Endodermal cell (in vitro differentiated cells): ENCODE data around the gene SLC5A2. TPM values are rescaled to one million over a fixed set of nuclear protein-coding genes. Genes with fewer than 3 reads are reported as not detected.

Experiments
- DNase-seq: peaks from one replicate; pipeline ENCODE4 v3.0.0-alpha.2; 2017
- H3K27ac ChIP-seq: 2 replicates; pipeline ENCODE4 v1.5.1; 2013; ENCODE audit warnings: mild to moderate bottlenecking, low read depth, low read length, moderate library complexity
- H3K27me3 ChIP-seq: 2 replicates; pipeline ENCODE4 v1.6.1; 2013; ENCODE audit warnings: mild to moderate bottlenecking, low read length, moderate library complexity; ENCODE audit not compliant: insufficient read depth, control insufficient read depth, poor library complexity, severe bottlenecking
- H3K36me3 ChIP-seq: 2 replicates; pipeline ENCODE4 v1.7.0; 2013; ENCODE audit warnings: mild to moderate bottlenecking, low read length, moderate library complexity; ENCODE audit not compliant: control insufficient read depth, insufficient read depth
- H3K4me1 ChIP-seq: one replicate; pipeline ENCODE4 v1.7.0; 2013; ENCODE audit warnings: low read length; ENCODE audit not compliant: control insufficient read depth, insufficient read depth
- H3K4me3 ChIP-seq: 2 replicates; pipeline ENCODE4 v1.5.1; 2013; ENCODE audit warnings: mild to moderate bottlenecking, low read length, moderate library complexity
- H3K9ac ChIP-seq: 2 replicates; pipeline ENCODE4 v1.6.1; 2013; ENCODE audit warnings: mild to moderate bottlenecking, low read length, moderate library complexity; ENCODE audit not compliant: poor library complexity, severe bottlenecking; ENCODE audit errors: extremely low read depth
- H3K9me3 ChIP-seq: 2 replicates; pipeline ENCODE4 v1.6.1; 2013; ENCODE audit warnings: mild to moderate bottlenecking, low read length, moderate library complexity; ENCODE audit not compliant: control insufficient read depth
- H3K27ac Mint-ChIP-seq: 2 replicates; pipeline ENCODE4 v1.8.0; 2020; ENCODE audit warnings: mixed read lengths
- H3K27me3 Mint-ChIP-seq: 2 replicates; pipeline ENCODE4 v1.8.0; 2021; ENCODE audit warnings: mild to moderate bottlenecking, mixed read lengths; ENCODE audit not compliant: insufficient read depth
- H3K36me3 Mint-ChIP-seq: 2 replicates; pipeline ENCODE4 v1.8.0; 2020; ENCODE audit warnings: low read depth, mixed read lengths
- H3K4me1 Mint-ChIP-seq: 2 replicates; pipeline ENCODE4 v1.8.0; 2020; ENCODE audit warnings: mixed read lengths
- H3K4me3 Mint-ChIP-seq: 2 replicates; pipeline ENCODE4 v1.8.0; 2020; ENCODE audit warnings: mild to moderate bottlenecking, moderate library complexity, mixed read lengths
- H3K9me3 Mint-ChIP-seq: 2 replicates; pipeline ENCODE4 v1.8.0; 2020; ENCODE audit warnings: mild to moderate bottlenecking, mixed read lengths
- WGBS, 2 experiments: methylation state at CpG; one replicate each; pipeline versions ENCODE4 v1.1.5 to v1.1.7; 2013; ENCODE audit warnings: missing lambda C conversion rate in 2 of 2, mixed read lengths in 1 of 2; ENCODE audit not compliant: insufficient coverage in 1 of 2, insufficient read length in 1 of 2; 5-methylcytosine and 5-hydroxymethylcytosine counted together
- long read RNA-seq, 4 experiments: library from polyadenylated mRNA in 2 of 4; library from RNA in 1 of 4; library from capped mRNA in 1 of 4; stranded (forward) in 3 of 4; unstranded in 1 of 4; transcript quantifications; one replicate each; pipeline ENCODE4 v2.0.0, GENCODE V29; 2020 to 2021; ENCODE audit warnings: inconsistent platforms in 1 of 4
- polyA plus RNA-seq, 2 experiments: library from polyadenylated mRNA; stranded (reverse); fragments of 50-300 nt; gene quantifications; one replicate each; pipeline ENCODE4 v1.2.3, GENCODE V29; 2013
- total RNA-seq, 2 donors: library from RNA; stranded (reverse); fragmentation: NEBNext Ultra II Directional in 1 of 2; extraction: Animal tissue kit (Norgen Biotek cat#: 25700) in 1 of 2; gene quantifications; 2 replicates in 1 of 2; 3 replicates in 1 of 2; pipeline ENCODE4 v1.2.1, GENCODE V29; 2021
- TF ChIP-seq, protein P1 (sequence below): fragments of 200-600 bp; sonication (generic); conservative IDR thresholded peaks from 2 replicates; pipeline ENCODE4 v1.5.0; 2021; ENCODE audit warnings: antibody characterized with exemption, mild to moderate bottlenecking

The SLC5A2 gene
- under 1 TPM; 0.22 to 0.24 TPM for total RNA-seq
- 0.28 TPM for polyA plus RNA-seq (2013, experiment 1 of 2)
- polyA plus RNA-seq (2013, experiment 2 of 2), result 0.17 TPM
- long read RNA-seq, experiment 1, result 0 reads
- long read RNA-seq, experiment 2, result 0 reads
- long read RNA-seq, experiment 3, partial matches to known transcripts, result 0 of 1 reads
- long read RNA-seq, experiment 3, other reads (novel, unspliced or antisense), result 1 of 1 reads
- long read RNA-seq, experiment 4, result 0 reads

DNA sequence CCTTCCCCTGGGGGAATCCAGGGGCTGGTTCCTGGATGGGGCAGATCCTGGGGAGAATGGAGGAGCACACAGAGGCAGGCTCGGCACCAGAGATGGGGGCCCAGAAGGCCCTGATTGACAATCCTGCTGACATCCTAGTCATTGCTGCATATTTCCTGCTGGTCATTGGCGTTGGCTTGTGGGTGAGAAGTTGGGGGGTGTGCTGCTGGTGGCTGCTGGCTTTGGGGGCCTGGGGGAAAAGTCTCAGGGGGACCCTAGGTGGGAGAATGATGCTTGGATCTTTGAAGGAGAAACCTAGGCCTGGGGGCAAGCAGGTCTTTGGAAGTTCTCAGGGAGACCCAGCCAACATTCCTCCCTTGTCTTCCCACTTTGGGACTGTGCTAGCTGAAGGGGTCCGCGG is at the start of gene SLC5A2:
Gene SLC5A2, plus strand, starts transcription at position 43 of the 400 bp plus-strand sequence. Its CDS starts 14 bp downstream, at position 57.
- TF ChIP-seq, protein P1, sequence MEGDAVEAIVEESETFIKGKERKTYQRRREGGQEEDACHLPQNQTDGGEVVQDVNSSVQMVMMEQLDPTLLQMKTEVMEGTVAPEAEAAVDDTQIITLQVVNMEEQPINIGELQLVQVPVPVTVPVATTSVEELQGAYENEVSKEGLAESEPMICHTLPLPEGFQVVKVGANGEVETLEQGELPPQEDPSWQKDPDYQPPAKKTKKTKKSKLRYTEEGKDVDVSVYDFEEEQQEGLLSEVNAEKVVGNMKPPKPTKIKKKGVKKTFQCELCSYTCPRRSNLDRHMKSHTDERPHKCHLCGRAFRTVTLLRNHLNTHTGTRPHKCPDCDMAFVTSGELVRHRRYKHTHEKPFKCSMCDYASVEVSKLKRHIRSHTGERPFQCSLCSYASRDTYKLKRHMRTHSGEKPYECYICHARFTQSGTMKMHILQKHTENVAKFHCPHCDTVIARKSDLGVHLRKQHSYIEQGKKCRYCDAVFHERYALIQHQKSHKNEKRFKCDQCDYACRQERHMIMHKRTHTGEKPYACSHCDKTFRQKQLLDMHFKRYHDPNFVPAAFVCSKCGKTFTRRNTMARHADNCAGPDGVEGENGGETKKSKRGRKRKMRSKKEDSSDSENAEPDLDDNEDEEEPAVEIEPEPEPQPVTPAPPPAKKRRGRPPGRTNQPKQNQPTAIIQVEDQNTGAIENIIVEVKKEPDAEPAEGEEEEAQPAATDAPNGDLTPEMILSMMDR, result no peak
- H3K4me1 ChIP-seq, result no peaks in the 10 kb centered on the region
- Mint-ChIP-seq H3K9me3 (no peaks in the 10 kb centered on the region), H3K36me3 (no peaks in the 10 kb centered on the region), H3K4me1 (peaks cover 11% of the 10 kb centered on the region), H3K27ac (no peak within 1 kb of the TSS), H3K4me3 (no peak within 1 kb of the TSS), H3K27me3 (peaks cover 91% of the 10 kb centered on the region)
- H3K4me3 ChIP-seq, result no peak within 1 kb of the TSS
- H3K36me3 ChIP-seq, result peaks cover 2% of the 10 kb centered on the region
- DNase-seq, result no peak
- H3K27ac ChIP-seq, result no peak within 1 kb of the TSS
- H3K9me3 ChIP-seq, result no peaks in the 10 kb centered on the region
- WGBS, 2 experiments, result 96% methylated on average over 4 of the region's 4 CpGs; no CpG with 5 or more reads in 1 of the 2 experiments
- H3K27me3 ChIP-seq, result peaks cover 42% of the 10 kb centered on the region
- H3K9ac ChIP-seq, result no peak within 1 kb of the TSS

GRCh38 chr16:31435341-31436220 is 47.3 kb upstream of the SLC5A2 start:
- Mint-ChIP-seq H3K27me3 (peaks cover 15% of the 10 kb centered on the region), H3K4me1 (peaks cover 5% of the 10 kb centered on the region), H3K27ac (no peak overlapping the region), H3K9me3 (no peaks in the 10 kb centered on the region), H3K4me3 (no peak overlapping the region), H3K36me3 (no peaks in the 10 kb centered on the region)
- no peaks in the 10 kb centered on the region for H3K27me3 ChIP-seq
- H3K9ac ChIP-seq, result no peak overlapping the region
- H3K4me1 ChIP-seq, result peaks cover 2% of the 10 kb centered on the region
- DNase-seq, result no peak
- TF ChIP-seq, protein P1, result no peak
- no peak overlapping the region for H3K4me3 ChIP-seq
- no peak overlapping the region for H3K27ac ChIP-seq
- H3K36me3 ChIP-seq, result no peaks in the 10 kb centered on the region
- WGBS, 2 experiments, result 92 to 94% methylated on average over 31 to 46 of the region's 47 CpGs
- no peaks in the 10 kb centered on the region for H3K9me3 ChIP-seq

DNA sequence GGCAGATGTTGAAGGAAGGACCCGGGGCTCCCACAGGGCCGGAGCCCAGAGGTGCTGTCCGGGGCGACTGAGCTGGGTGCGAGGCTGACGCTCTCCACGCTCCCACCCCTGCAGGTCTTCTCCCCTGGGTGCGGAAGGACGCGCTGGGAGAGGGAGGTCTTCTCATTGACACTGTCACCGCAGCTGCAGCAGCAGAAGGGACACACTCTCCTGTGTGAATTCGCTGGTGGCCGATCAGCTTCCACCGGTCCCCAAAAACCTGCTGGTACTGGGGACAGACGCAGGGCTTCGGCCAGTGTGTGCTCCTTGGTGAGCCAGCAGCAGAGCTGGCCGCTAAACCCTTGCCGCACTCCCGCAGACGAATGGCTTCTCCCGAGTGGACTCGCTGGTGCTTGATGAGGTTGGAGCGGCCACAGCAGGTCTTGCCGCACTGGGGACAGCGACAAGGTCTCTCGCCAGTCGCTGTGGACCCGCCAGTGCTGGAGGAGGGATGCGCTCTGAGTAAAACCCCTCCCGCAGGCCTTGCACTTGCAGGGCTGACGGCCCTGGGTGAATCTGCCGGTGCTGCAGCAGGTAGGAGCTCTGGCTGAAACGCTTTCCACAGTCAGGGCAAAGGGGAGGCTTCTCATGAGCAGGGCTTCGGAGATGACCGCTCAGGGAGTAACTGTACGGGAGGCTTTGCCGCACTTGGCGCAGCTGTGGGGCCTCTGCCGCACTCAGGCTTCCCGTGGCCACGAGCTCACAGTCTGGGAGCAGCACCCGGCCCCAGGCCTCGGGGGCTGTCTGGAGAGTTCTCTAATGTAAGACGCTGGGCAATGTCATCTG is 46.5 kb upstream of the SLC5A2 start:
- H3K9me3 Mint-ChIP-seq, result no peaks in the 10 kb centered on the region
- Histone ChIP-seq H3K4me3 (no peak overlapping the region), H3K9ac (no peak overlapping the region), H3K36me3 (no peaks in the 10 kb centered on the region), H3K27me3 (no peaks in the 10 kb centered on the region), H3K27ac (no peak overlapping the region), H3K9me3 (no peaks in the 10 kb centered on the region), H3K4me1 (no peaks in the 10 kb centered on the region)
- peaks cover 5% of the 10 kb centered on the region for H3K4me1 Mint-ChIP-seq
- no peak overlapping the region for H3K4me3 Mint-ChIP-seq
- H3K36me3 Mint-ChIP-seq, result no peaks in the 10 kb centered on the region
- H3K27ac Mint-ChIP-seq, result no peak overlapping the region
- TF ChIP-seq, protein P1, result no peak
- WGBS, 2 experiments, result 93 to 94% methylated on average over 35 to 44 of the region's 44 CpGs
- DNase-seq, result peak; percentile 53
- H3K27me3 Mint-ChIP-seq, result peaks cover 12% of the 10 kb centered on the region
